Heart left ventricle (tissue), 13 donors: Measurements from ENCODE around the gene KCNK18.

Source experiments
- POLR2A ChIP-seq, 2 donors: fragments of 450-650 bp; IDR thresholded peaks; one replicate each; pipeline ENCODE4 v1.6.1; 2017; ENCODE audit warnings: antibody characterized with exemption in 2 of 2, mild to moderate bottlenecking in 2 of 2, moderate library complexity in 2 of 2
- TF ChIP-seq, protein P1 (sequence below), 12 donors: fragments of 200-600 bp; sonication (generic) in 4 of 12; IDR thresholded peaks; one replicate each; pipeline versions ENCODE4 v1.5.0 to v1.8.0; 2018 to 2022; ENCODE audit warnings: antibody characterized with exemption in 12 of 12, mild to moderate bottlenecking in 5 of 12
- donor health status: ischemic (EF 13 %, LVEDD 7.1; RV severe dilation, severe dysfunction).
- donor health status: DM: no; HTN: yes; CAD: no.
- donor health status: DM: no; HTN: no; CAD: no.
- donor health status: ischemic (EF 25% LVEDD 6.9; RV normal size, moderate dysfunction).
- donor health status: ischemic (EF 25% LVEDD 5.7; RV mildly dilated, moderate dysfunction).
- donor health status: ischemic (EF 35%, LVEDD 5.7; RV mildly dilated, moderate dysfunction).
- donor health status: nonischemic (EF 11% LVEDD 7.7; RV severe dilation, severe dysfunction).
- donor health status: DM: yes; HTN: yes; CAD: no.
- donor health status: PGD.
- donor health status: ischemic (EF 29% LVEDD 5.4; RV normal size, mild dysfunction).
- donor health status: nonischemic (EF 23%, LVEDD 6.1; RV moderate dilation, normal function).

DNA sequence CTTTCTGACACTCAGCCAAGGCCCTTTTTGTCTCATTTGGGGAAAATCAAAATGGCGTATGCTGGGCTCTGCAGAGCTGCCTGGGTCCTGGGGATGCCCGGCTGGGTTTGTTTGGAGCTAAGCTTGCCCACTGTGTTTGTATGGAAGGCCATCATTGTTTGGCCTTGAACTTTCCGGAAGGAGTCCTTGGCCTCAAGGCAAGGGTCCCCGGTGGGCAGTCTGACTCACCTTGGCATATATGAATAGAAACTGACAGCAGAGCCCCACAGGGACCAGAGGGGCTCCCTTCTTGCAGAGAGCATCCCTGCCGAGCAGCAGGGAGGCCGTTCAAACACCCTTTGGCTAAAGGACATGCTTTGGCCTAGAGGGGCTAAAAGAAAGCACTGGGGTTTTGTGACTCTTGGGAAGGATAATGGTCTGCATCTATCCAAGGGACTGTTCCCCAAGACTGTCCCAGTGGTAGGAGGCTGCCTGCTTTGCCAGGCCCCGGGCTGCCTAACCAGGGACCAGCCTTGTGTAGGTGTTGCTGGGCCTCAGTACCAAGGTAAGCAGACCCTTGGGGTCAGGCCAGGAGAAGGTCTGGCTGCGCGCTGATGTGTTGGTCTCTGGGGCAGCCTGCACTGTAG lies 58.7 kb downstream of the KCNK18 start:
- TF ChIP-seq, protein P1, sequence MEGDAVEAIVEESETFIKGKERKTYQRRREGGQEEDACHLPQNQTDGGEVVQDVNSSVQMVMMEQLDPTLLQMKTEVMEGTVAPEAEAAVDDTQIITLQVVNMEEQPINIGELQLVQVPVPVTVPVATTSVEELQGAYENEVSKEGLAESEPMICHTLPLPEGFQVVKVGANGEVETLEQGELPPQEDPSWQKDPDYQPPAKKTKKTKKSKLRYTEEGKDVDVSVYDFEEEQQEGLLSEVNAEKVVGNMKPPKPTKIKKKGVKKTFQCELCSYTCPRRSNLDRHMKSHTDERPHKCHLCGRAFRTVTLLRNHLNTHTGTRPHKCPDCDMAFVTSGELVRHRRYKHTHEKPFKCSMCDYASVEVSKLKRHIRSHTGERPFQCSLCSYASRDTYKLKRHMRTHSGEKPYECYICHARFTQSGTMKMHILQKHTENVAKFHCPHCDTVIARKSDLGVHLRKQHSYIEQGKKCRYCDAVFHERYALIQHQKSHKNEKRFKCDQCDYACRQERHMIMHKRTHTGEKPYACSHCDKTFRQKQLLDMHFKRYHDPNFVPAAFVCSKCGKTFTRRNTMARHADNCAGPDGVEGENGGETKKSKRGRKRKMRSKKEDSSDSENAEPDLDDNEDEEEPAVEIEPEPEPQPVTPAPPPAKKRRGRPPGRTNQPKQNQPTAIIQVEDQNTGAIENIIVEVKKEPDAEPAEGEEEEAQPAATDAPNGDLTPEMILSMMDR (IDR thresholded peaks at IDR 0.05): no peak
- TF ChIP-seq POLR2A (IDR thresholded peaks at IDR 0.05): no peak
